ENCODE measurements around the gene LYL1. TPM values are rescaled to one million over a fixed set of nuclear protein-coding genes. Genes with fewer than 3 reads are reported as not detected.

LYL1 gene
- total and polyA plus RNA-seq, 9 of the 15 experiments (the other 6 are each of a cell fraction or from before 2014, with no cell fraction given), result 1.3 to 266 (median 34.0) TPM

- TF ChIP-seq ZFPM2 (CRISPR knock-in tag; IDR thresholded peaks at IDR 0.05), result 0 out of 2 replicates have a peak, but pooled peaks have one; percentile 9
- TF ChIP-seq C11orf30 (IDR thresholded peaks at IDR 0.05; ENCODE audit: low read depth), result no peak
- peak; percentile 85 to 98 for TF ChIP-seq ARNT (IDR thresholded peaks at IDR 0.05)
- TF ChIP-seq PML (IDR thresholded peaks at IDR 0.05; ENCODE audit: low read length), result peak; percentile 96
- TF ChIP-seq MTF1 (CRISPR knock-in tag; IDR thresholded peaks at IDR 0.05; ENCODE audit: borderline replicate concordance), result no peak
- peak; percentile 98 for TF ChIP-seq DPF2 (IDR thresholded peaks at IDR 0.05)
- TF ChIP-seq TEAD4 (IDR thresholded peaks at IDR 0.05; ENCODE audit: low read length), result peak; percentile 98
- no peak for TF ChIP-seq TEAD4 (CRISPR knock-in tag; IDR thresholded peaks at IDR 0.05; ENCODE audit: borderline replicate concordance)
- peak; percentile 65 for TF ChIP-seq CREM (IDR thresholded peaks at IDR 0.05; ENCODE audit: low read depth)
- TF ChIP-seq ZNF512 (tag; IDR thresholded peaks at IDR 0.05), result no peak
- TF ChIP-seq PTRF (tag; IDR thresholded peaks at IDR 0.05), result no peak
- no peak for TF ChIP-seq ZNF124 (CRISPR knock-in tag; IDR thresholded peaks at IDR 0.05)
- TF ChIP-seq LCOR (CRISPR knock-in tag; IDR thresholded peaks at IDR 0.05), result peak; percentile 41; the same call in 1 of the 2 replicates
- TF ChIP-seq ARID1B (IDR thresholded peaks at IDR 0.05), result peak; percentile 100
- no peak for TF ChIP-seq POLR2AphosphoS2 (IDR thresholded peaks at IDR 0.05; ENCODE audit: low read length)
- TF ChIP-seq HCFC1 (IDR thresholded peaks at IDR 0.05; ENCODE audit: low read depth, low read length), result no peak
- no peak for TF ChIP-seq SIX5 (IDR thresholded peaks at IDR 0.05; ENCODE audit: borderline replicate concordance in 1 of 2, insufficient read depth in 1 of 2, low read depth in 1 of 2, low read length in 2 of 2)
- peak in 1 of 2 experiments; percentile 92; a peak in 3 of 4 replicates for TF ChIP-seq TBL1XR1 (IDR thresholded peaks at IDR 0.05; ENCODE audit: low read length in 2 of 2)
- TF ChIP-seq GATA2 (CRISPR knock-in tag; IDR thresholded peaks at IDR 0.05), result peak; percentile 95
- peak; percentile 100 for TF ChIP-seq CCNT2 (IDR thresholded peaks at IDR 0.05; ENCODE audit: borderline replicate concordance, extremely low read depth, insufficient read length, low read depth, low read length)
- TF ChIP-seq HES1 (IDR thresholded peaks at IDR 0.05; ENCODE audit: low read depth), result peak; percentile 100
- peak in 1 of 2 experiments; percentile 75; a peak in 2 of 4 replicates for TF ChIP-seq MLLT1 (IDR thresholded peaks at IDR 0.05)
- peak; percentile 22; the same call in 1 of the 2 replicates for TF ChIP-seq CREB1 (IDR thresholded peaks at IDR 0.05)
- 0 out of 2 replicates have a peak, but pooled peaks have one; percentile 15 for TF ChIP-seq CREB1 (CRISPR knock-in tag; IDR thresholded peaks at IDR 0.05)
Observed at GRCh38 chr19:13069415-13070359, 33.0 kb downstream of the LYL1 start (continued).

Data from K562 (cell line).